HEK293 (cell line): ENCODE measurements around the gene TEX261.

Experiments
- BCL6B ChIP-seq: fragments of 450-650 bp; formaldehyde crosslinking; IDR thresholded peaks from 2 replicates; pipeline ENCODE4 v1.5.1; 2017; ENCODE audit warnings: missing biosample characterization, missing genetic modification characterization
- CTCF ChIP-seq: fragments of 450-650 bp; formaldehyde crosslinking; IDR thresholded peaks from 2 replicates; pipeline ENCODE4 v1.5.1; 2016; ENCODE audit warnings: missing biosample characterization, missing genetic modification characterization
- ZNF133 ChIP-seq: fragments of 450-650 bp; formaldehyde crosslinking; IDR thresholded peaks from 2 replicates; pipeline ENCODE4 v1.5.1; 2016; ENCODE audit warnings: missing biosample characterization, missing genetic modification characterization
- ZNF580 ChIP-seq: fragments of 450-650 bp; formaldehyde crosslinking; IDR thresholded peaks from 2 replicates; pipeline ENCODE4 v1.5.1; 2016; ENCODE audit warnings: missing biosample characterization, missing genetic modification characterization

- TF ChIP-seq BCL6B (tag by site-specific recombination) (no peak), CTCF (tag by site-specific recombination) (no peak), ZNF580 (tag by site-specific recombination) (no peak), ZNF133 (tag by site-specific recombination) (no peak)
Observed at GRCh38 chr2:70962211-70962884, 32.3 kb downstream of the TEX261 start.
